Stimulated activated naive CD8-positive, alpha-beta T cell treated with anti-CD3 and anti-CD28 coated beads, Interleukin-15, Interleukin-2, amounts not matched to agents 100 U/mL and 50 U/mL, for 24 hours (primary cell): ENCODE results near the gene ZNF569.
"Not testable (repeated sequence)": the region's sequence is repeated elsewhere in the genome, so short reads cannot be mapped to it uniquely, and the experiment has no call there.

Source experiments
- ATAC-seq: fragments of 150-1000 bp; cut with Tn5 transposase; one replicate; pipeline ENCODE4 v1.10.0; 2021
- DNase-seq: peaks from one replicate; pipeline ENCODE4 v3.0.0; 2021

ZNF569 gene

DNA sequence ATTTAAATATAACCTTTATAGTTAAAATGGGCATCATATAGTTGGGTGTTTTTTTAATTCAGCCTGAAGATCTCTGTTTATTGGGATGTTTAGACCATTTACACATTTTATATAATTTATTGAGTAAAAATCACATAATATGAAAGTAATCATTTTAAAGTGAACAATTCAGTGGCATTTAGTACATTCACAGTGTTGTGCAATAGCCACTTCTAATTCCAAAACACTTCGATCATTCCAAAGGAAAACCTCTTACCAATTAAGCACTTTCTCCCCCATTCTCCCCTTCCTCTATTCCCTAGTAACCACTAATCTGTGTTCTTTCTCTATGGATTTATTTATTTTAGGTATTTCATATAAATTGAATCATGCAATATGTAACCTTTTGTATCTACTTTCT, 66.2 kb downstream of the ZNF569 start:
- no peak for ATAC-seq
- no peak for DNase-seq

DNA sequence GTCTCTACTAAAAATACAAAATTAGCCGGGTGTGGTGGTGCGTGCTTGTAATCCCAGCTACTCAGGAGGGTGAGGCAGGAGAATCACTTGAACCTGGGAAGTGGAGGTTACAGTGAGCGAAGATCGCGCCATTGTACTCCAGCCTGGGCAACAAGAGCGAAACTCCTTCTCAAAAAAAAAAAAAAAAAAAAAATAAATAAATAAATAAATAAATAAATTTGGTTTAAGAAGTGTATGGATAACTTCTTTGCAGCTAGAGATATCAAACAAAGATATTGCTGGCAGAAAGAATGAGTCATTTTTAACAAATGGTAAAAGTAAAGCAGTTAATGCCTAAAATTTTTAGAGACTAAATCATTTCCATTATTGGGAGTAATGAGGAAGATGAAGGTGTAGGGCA, 75.8 kb downstream of the ZNF569 start:
- not testable (repeated sequence) for ATAC-seq, DNase-seq

DNA sequence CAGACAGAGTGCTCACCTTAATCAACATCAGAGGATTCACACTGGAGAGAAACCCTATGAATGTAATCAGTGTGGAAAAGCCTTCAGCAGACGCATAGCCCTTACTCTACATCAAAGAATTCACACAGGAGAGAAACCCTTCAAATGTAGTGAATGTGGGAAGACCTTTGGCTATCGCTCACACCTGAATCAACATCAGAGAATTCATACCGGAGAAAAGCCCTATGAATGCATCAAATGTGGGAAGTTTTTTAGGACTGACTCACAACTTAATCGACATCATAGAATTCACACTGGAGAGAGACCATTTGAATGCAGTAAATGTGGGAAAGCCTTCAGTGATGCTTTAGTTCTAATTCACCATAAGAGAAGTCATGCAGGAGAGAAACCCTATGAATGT, 78.0 kb downstream of the ZNF569 start:
- DNase-seq (no peak), ATAC-seq (no peak)

DNA sequence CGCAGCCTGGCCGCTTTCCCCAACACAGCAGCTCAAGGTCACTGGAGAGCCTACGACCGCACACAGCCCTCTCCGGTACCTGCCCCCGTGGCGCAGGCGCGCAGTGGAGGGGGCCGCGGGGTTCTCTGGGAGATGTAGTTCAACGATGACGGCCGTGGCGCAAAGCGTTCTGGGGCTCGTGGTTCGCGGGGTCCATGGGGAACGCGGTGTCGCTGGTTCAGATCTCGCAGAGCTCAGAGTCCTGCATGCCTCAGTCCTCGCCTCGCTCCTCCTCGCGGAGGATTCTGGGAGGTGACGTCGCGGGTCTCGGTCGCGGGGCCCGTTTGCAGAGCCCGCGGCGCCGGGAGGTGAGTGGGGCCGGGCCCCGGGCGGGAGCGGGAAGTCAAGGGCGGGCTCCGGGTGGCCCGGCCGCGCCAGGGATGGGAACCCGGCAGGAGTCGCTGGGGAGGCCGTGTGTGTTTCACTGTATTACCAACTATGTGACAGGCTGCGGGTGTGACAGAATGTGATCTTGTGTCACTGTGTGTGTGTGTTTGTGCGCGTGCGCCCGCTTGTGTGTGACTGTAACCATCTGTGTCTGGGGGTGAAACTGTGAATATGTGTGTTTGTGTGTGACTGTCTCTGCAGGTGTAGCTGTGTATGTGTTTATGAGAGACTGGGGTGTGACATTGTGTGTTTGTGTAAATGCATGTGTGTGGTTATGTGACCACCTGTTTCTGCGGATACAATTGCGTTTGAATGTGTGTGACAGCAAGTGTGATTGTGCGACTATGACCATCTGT, 96.2 kb downstream of the ZNF569 start, which contains the start of gene ZNF527:
TSS of gene ZNF527 (plus strand) at position 220 of the 782 bp plus-strand sequence. CDS start 3,100 bp downstream, outside the sequence.
- peak; percentile 98 for ATAC-seq

DNA sequence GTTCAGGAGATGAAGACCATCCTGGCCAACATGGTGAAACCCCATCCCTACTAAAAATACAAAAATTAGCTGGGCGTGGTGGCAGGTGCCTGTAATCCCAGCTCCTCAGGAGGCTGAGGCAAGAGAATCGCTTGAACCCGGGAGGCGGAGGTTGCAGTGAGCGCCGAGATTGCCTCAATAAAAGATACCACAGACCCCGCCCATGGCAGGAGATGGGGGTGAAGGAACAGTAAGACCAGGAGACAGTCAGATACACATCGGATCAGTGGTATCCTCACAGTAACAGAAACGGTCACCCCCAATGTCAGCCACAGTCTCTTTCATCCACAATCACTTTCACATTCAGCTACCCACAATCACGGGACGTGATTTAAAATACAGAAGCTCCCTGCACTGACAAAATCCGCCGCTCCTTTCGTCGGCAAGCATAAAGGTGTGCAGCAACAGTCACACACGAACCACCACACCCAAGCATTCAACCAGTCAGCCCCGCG, 96.8 kb downstream of the ZNF569 start:
- ATAC-seq, result peak; percentile 17
- not testable (repeated sequence) for DNase-seq

More for the DNA sequence above, 96.2 kb downstream of the ZNF569 start, which contains the start of gene ZNF527:
- DNase-seq, result peak; percentile 94

DNA sequence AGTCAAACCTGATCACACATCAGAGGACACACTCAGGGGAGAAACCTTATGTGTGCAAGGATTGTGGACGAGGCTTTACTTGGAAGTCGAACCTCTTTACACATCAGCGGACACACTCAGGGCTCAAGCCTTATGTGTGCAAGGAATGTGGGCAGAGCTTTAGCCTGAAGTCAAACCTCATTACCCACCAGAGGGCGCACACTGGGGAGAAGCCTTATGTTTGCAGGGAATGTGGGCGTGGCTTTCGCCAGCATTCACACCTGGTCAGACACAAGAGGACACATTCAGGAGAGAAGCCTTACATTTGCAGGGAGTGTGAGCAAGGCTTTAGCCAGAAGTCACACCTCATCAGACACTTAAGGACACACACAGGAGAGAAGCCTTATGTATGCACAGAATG, 104.5 kb downstream of the ZNF569 start:
- ATAC-seq (no peak), DNase-seq (no peak)

DNA sequence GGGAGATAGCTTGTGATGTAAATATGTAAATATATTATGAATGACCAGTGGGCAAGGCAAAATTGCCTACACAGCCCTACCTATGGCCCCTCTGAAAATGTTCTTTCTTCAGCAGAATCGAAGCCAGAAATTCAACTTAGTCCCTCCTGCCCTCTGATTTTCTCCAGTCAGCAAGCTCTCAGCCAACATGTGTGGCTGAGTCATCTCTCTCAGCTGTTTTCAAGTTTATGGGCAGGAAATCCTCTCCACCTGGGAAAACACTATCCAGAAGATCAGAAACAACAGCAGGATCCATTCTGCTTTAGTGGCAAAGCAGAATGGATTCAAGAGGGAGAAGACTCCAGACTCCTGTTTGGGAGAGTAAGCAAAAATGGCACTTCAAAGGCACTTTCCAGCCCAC, 105.2 kb downstream of the ZNF569 start:
- DNase-seq (no peak), ATAC-seq (no peak)
